ENCODE results near the gene FSTL5. TPM values are rescaled to one million over a fixed set of nuclear protein-coding genes. Genes with fewer than 3 reads are reported as not detected.
"Not testable (repeated sequence)": the region's sequence is repeated elsewhere in the genome, so short reads cannot be mapped to it uniquely, and the experiment has no call there.

FSTL5 gene
- total RNA-seq, 2 donors from 2014 or later, result not detected

DNA sequence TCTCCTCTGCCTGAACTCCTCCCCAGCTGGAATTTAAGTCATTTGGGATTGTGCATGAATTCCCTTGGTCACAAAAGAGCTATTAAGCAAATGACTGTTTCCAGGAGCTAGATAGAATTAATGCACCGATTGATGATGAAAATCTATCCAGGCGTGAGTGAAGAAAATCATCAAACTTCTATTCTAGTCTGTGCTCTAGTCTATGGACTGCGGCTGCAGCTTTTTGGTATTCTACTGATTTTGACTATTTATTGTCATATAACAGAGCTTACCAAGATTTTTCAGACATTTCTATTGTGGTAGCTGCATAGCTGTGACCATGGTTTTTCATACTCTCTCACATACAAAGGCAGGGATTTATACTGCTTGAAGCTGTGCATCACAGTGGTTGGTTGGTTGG is 403.8 kb downstream of the FSTL5 start:
- no peak overlapping the region for H3K4me3 Mint-ChIP-seq
- H3K9me3 ChIP-seq (ENCODE audit: control insufficient read depth, low read length, poor library complexity, severe bottlenecking), result peaks cover 2% of the 10 kb centered on the region
- no peaks in the 10 kb centered on the region for H3K36me3 Mint-ChIP-seq (ENCODE audit: low read depth)
- H3K4me1 Mint-ChIP-seq, result no peaks in the 10 kb centered on the region
- no peak overlapping the region for H3K27ac Mint-ChIP-seq
- DNase-seq (no peak), ATAC-seq (no peak)
- H3K27me3 Mint-ChIP-seq, result no peaks in the 10 kb centered on the region

DNA sequence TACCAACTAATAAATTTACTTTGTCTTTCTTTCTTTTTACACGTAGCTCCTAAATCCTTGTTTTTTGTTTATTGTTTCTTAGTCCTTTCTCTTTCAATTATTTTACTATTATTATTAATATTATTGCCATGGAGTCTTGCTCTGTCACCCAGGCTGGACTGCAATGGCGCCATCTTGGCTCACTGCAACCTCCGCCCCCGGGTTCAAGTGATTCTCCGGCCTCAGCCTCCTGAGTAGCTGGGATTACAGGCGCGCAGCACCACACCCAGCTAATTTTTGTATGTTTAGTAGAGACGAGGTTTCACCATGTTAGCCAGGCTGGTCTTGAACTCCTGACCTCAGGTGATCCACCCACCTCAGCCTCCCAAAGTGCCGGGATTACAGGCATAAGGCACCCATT is 405.4 kb downstream of the FSTL5 start:
- not testable (repeated sequence) for H3K27me3 Mint-ChIP-seq, H3K4me3 Mint-ChIP-seq, H3K4me1 Mint-ChIP-seq

DNA sequence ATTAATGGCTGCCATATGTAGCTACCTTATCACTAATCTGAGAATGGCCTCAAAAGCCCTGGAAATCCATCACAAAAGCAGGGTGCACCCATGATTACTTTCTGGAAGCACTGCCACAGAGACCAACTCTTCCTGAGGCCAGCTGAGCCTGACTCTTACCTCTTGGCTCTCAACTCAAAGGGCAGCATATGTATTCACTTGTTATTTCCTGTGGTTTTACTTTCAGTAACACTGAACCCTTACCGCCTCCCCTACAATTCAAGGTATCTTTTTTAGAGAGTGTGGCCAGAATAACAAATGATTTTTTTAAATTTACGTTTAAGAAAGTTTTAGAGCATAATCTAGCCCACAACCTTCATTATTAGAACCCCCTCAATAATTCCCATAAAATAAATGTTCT is 434.9 kb downstream of the FSTL5 start:
- Mint-ChIP-seq H3K27me3 (no peaks in the 10 kb centered on the region), H3K4me3 (no peak overlapping the region), H3K27ac (no peak overlapping the region), H3K36me3 (ENCODE audit: low read depth) (no peaks in the 10 kb centered on the region), H3K4me1 (no peaks in the 10 kb centered on the region)
- DNase-seq, result no peak
- no peak for ATAC-seq
- no peaks in the 10 kb centered on the region for H3K9me3 ChIP-seq (ENCODE audit: control insufficient read depth, low read length, poor library complexity, severe bottlenecking)

More for the DNA sequence above, 405.4 kb downstream of the FSTL5 start:
- not testable (repeated sequence) for H3K36me3 Mint-ChIP-seq (ENCODE audit: low read depth); ATAC-seq; DNase-seq; H3K9me3 ChIP-seq (ENCODE audit: control insufficient read depth, low read length, poor library complexity, severe bottlenecking); H3K27ac Mint-ChIP-seq

DNA sequence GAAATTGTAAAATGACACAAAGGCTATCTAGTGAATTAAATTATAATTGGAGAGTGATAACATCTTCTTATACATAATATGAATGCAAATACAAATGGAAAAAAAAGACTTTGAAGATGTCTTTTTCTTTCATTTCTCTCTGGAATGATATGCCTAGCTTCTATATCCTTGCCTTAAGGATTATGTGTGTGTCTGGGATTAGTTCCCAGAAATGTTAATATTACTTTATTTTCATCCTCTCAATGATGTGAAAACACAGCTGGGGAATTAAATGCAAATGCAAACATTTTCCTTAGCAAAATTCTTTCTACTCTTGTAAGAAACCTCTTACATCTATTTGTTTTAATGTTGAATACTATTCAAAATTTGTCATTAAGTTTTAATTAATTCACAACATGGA is 441.9 kb downstream of the FSTL5 start:
- Mint-ChIP-seq H3K36me3 (ENCODE audit: low read depth) (no peaks in the 10 kb centered on the region), H3K27me3 (no peaks in the 10 kb centered on the region)
- ATAC-seq, result no peak

DNA sequence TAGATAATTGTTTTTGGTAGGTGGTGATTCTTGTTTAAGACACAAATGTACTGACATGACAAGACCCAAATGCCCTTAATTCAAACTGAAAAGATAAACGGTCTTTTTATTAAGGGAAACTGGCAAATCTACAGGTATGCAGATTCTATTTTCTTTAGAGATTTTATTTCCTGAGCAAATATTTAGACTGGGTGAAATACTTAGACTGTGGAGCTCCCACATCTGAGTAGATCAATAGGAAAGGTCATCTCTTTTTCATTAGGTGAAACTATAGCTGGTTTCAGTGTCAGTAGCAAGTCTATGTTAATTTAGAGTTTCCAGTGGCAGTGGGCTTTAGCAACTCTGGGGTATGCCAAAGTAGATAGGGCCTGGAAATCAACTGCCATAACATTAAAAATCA is 446.7 kb downstream of the FSTL5 start:
- Mint-ChIP-seq H3K4me1 (no peaks in the 10 kb centered on the region), H3K27ac (no peak overlapping the region), H3K36me3 (ENCODE audit: low read depth) (no peaks in the 10 kb centered on the region), H3K4me3 (no peak overlapping the region), H3K27me3 (no peaks in the 10 kb centered on the region)
- DNase-seq (no peak), ATAC-seq (no peak)
- H3K9me3 ChIP-seq (ENCODE audit: control insufficient read depth, low read length, poor library complexity, severe bottlenecking), result no peaks in the 10 kb centered on the region

More for the DNA sequence above, 441.9 kb downstream of the FSTL5 start:
- H3K4me3 Mint-ChIP-seq, result no peak overlapping the region
- no peaks in the 10 kb centered on the region for H3K4me1 Mint-ChIP-seq
- H3K27ac Mint-ChIP-seq, result no peak overlapping the region
- no peaks in the 10 kb centered on the region for H3K9me3 ChIP-seq (ENCODE audit: control insufficient read depth, low read length, poor library complexity, severe bottlenecking)
- DNase-seq, result no peak

DNA sequence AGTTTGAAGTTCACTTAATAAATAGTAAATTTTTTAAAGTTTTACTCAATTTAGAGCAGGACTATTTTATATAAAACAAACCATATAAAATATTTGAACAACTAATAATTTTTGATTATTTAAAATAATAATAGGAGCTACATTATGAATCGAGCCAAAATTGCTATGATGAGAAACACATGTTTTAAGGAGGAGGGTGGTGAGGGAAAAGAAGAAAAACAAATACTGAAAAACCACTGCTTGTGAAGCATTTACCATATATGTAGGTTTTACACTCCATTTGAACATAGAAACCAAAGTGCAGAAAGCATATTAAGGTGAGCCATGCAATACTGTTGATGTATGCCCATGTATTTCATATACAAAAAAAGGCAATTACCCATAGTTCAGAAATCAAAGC is 448.9 kb downstream of the FSTL5 start:
- ATAC-seq (no peak), DNase-seq (no peak)
- Mint-ChIP-seq H3K36me3 (ENCODE audit: low read depth) (no peaks in the 10 kb centered on the region), H3K4me1 (no peaks in the 10 kb centered on the region), H3K27ac (no peak overlapping the region), H3K4me3 (no peak overlapping the region), H3K27me3 (no peaks in the 10 kb centered on the region)
- H3K9me3 ChIP-seq (ENCODE audit: control insufficient read depth, low read length, poor library complexity, severe bottlenecking), result no peaks in the 10 kb centered on the region

DNA sequence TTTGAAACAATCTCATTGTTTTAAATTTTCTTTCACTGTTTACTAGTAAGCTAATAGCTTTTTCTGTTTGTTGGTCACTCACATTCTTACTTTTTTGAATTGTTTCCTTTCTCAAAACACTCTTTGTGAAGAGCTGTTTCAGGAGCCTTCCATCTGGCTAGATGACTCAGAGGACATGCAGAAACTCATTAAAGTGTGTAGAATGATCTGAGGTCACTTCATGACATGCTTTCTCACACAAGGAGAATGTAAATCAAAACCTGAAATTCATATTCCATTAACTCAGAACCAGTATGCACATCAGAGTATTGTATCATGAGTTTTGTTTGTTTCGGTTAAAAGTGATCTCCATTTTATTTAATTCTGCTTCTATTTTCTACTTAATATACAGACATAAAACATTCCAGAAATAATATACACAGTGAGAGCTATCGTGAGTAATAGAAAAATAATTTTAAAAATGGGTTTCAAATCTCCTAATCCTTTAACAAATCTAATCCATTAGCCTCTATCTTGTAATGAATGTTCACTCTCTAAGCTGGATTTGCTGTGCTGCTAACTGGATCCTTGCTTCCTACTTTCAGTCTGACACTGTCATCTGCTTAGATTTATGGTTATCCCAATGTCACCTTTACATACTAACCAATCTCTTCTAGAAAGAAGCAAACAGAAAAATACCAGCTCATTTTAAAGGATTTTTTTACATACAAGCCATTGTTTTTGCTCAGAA is 449.6 kb downstream of the FSTL5 start:
- Mint-ChIP-seq H3K27me3 (no peaks in the 10 kb centered on the region), H3K27ac (no peak overlapping the region), H3K4me3 (no peak overlapping the region), H3K4me1 (no peaks in the 10 kb centered on the region), H3K36me3 (ENCODE audit: low read depth) (no peaks in the 10 kb centered on the region)
- DNase-seq (no peak), ATAC-seq (no peak)
- no peaks in the 10 kb centered on the region for H3K9me3 ChIP-seq (ENCODE audit: control insufficient read depth, low read length, poor library complexity, severe bottlenecking)

DNA sequence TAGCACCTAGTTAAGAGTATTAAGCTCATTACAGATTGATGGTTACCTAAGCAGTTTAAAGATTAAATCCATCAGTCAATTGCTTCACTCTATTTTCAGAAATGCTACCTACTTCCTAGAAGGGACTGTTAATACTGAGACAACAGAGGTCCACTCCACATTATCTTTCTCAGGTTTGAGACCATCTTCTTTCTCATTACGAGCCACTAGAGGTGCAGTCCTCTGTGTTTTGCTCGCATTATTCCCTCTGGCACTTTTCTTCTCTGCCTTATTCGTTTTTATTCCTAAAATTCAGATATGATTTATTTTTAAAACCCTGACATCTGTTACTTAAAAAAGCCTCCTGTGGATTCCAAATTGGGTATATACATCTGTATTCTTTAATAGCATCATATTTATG is 459.1 kb downstream of the FSTL5 start:
- no peak for ATAC-seq
- Mint-ChIP-seq H3K36me3 (ENCODE audit: low read depth) (no peaks in the 10 kb centered on the region), H3K27ac (no peak overlapping the region), H3K4me3 (no peak overlapping the region), H3K27me3 (no peaks in the 10 kb centered on the region), H3K4me1 (no peaks in the 10 kb centered on the region)
- DNase-seq, result no peak
- H3K9me3 ChIP-seq (ENCODE audit: control insufficient read depth, low read length, poor library complexity, severe bottlenecking), result no peaks in the 10 kb centered on the region

DNA sequence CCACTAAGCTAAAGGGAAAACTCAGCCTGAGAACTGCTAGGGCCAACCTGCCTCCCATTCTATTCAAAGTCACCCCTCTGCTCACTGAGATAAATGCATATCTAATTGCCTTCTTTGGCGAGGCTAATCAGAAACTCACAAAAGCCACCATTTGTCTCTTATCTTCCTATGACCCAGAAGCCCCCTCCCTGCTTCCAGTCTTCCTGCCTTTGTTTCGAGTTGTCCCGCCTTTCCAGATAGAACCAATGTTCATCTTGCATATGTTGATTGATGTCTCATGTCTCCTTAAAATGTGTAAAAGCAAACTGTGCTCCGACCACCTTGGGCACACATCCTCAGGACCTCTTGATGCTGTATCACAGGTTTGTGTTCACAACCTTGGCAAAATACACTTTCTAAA is 459.8 kb downstream of the FSTL5 start:
- DNase-seq (no peak), ATAC-seq (no peak)
- no peak overlapping the region for H3K27ac Mint-ChIP-seq
- no peaks in the 10 kb centered on the region for H3K9me3 ChIP-seq (ENCODE audit: control insufficient read depth, low read length, poor library complexity, severe bottlenecking)
- H3K27me3 Mint-ChIP-seq, result no peaks in the 10 kb centered on the region
- H3K36me3 Mint-ChIP-seq (ENCODE audit: low read depth), result no peaks in the 10 kb centered on the region
- no peaks in the 10 kb centered on the region for H3K4me1 Mint-ChIP-seq
- H3K4me3 Mint-ChIP-seq, result no peak overlapping the region

DNA sequence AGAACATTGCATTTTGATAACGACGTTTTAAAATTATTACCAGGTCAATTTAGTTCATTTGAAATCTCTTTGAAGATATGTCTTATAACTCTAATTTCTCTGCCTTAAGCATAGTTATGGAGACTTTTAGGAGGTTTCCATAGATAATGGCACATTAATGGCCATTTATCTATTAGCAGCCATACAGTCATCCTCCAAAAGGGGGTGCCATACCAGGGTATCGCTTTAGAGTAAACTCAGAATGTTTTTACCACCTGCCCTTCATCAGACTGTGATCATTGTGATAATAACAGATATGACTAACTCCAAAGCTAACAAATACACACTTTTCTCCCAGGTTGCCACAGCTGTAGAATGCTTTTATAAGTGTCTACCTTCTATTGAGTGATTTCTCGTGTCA is 461.5 kb downstream of the FSTL5 start:
- H3K4me3 Mint-ChIP-seq, result no peak overlapping the region
- DNase-seq (no peak), ATAC-seq (no peak)

DNA sequence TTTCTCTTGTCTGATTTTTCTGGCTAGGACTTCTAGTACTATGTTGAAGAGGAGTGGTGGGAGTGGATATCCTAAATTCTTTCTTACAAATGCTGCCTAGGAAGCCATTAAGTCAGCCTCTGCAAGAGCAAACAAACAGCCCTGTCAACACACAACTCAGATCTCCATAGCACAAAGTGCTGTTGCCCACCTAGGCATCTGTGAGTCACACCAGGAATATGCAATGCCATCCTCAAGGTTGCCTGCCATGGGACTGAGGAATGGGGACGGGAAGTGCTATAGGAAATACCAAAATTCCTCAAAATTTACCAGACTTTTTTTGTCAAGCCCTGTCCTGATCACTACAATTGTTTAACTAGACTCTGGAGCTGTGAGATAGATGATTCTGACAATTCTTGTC is 466.9 kb downstream of the FSTL5 start:
- no peak overlapping the region for H3K4me3 Mint-ChIP-seq
- no peaks in the 10 kb centered on the region for H3K9me3 ChIP-seq (ENCODE audit: control insufficient read depth, low read length, poor library complexity, severe bottlenecking)
- H3K4me1 Mint-ChIP-seq, result no peaks in the 10 kb centered on the region
- no peak overlapping the region for H3K27ac Mint-ChIP-seq
- DNase-seq (no peak), ATAC-seq (no peak)
- no peaks in the 10 kb centered on the region for H3K27me3 Mint-ChIP-seq
- no peaks in the 10 kb centered on the region for H3K36me3 Mint-ChIP-seq (ENCODE audit: low read depth)

More for the DNA sequence above, 461.5 kb downstream of the FSTL5 start:
- no peaks in the 10 kb centered on the region for H3K36me3 Mint-ChIP-seq (ENCODE audit: low read depth)
- no peaks in the 10 kb centered on the region for H3K9me3 ChIP-seq (ENCODE audit: control insufficient read depth, low read length, poor library complexity, severe bottlenecking)
- no peaks in the 10 kb centered on the region for H3K4me1 Mint-ChIP-seq
- no peaks in the 10 kb centered on the region for H3K27me3 Mint-ChIP-seq
- H3K27ac Mint-ChIP-seq, result no peak overlapping the region

DNA sequence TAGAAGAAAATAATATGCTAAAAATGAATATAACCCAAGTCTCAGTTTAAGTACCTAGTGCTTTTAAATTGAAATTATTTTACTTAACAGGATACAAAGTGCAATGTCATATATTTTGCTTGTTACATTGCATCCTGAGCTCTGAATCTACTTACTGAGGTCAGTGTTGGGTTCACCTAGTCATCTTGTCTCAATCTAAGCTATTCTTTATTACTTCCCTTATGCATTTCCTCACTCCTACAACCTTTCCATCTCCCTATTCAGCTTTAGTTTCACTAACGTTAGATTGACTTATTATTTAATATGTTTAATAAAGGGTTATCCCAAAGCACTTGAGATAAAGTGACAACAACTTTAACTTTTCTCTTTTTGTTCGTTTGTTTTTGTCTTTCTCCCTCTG is 483.7 kb downstream of the FSTL5 start:
- no peaks in the 10 kb centered on the region for H3K4me1 Mint-ChIP-seq
- no peaks in the 10 kb centered on the region for H3K9me3 ChIP-seq (ENCODE audit: control insufficient read depth, low read length, poor library complexity, severe bottlenecking)
- H3K36me3 Mint-ChIP-seq (ENCODE audit: low read depth), result no peaks in the 10 kb centered on the region
- H3K27me3 Mint-ChIP-seq, result no peaks in the 10 kb centered on the region
- no peak for ATAC-seq
- no peak for DNase-seq
- H3K27ac Mint-ChIP-seq, result no peak overlapping the region
- no peak overlapping the region for H3K4me3 Mint-ChIP-seq

DNA sequence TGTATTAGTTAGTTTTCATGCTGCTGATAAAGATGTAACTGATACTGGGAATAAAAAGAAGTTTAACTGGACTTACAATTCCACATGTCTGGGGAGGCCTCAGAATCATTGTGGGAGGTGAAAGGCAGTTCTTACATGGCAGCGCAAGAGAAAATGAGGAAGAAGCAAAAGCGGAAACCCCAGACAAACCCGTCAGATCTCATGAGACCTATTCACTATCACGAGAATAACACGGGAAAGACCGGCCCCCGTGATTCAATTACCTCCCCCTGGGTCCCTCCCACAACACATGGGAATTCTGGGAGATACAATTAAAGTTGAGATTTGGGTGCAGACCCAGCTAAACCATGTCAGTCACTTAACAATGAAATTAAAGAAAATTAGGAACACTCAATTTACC is 499.1 kb downstream of the FSTL5 start:
- Mint-ChIP-seq H3K4me1 (no peaks in the 10 kb centered on the region), H3K27me3 (no peaks in the 10 kb centered on the region), H3K36me3 (ENCODE audit: low read depth) (no peaks in the 10 kb centered on the region), H3K27ac (no peak overlapping the region), H3K4me3 (no peak overlapping the region)
- ATAC-seq (no peak), DNase-seq (no peak)
- H3K9me3 ChIP-seq (ENCODE audit: control insufficient read depth, low read length, poor library complexity, severe bottlenecking), result no peaks in the 10 kb centered on the region

DNA sequence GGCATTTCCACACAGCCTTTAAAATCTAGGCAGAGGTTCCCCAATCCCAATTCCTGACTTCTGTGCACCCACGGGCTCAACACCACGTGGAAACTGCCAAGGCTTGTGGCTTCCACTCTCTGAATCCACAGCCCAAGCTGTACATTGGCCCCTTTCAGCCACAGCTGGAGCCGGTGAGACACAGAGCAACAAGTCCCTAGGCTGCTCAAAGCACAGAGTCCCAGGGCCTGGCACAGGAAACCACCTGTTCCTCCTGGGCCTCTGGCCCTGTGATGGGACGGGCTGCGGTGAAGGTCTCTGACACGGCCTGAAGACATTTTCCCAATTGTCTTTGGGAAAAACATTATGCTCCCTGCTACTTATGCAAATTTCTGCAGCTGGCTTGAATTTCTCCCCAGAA is 500.0 kb downstream of the FSTL5 start:
- H3K4me1 Mint-ChIP-seq, result no peaks in the 10 kb centered on the region
- no peaks in the 10 kb centered on the region for H3K9me3 ChIP-seq (ENCODE audit: control insufficient read depth, low read length, poor library complexity, severe bottlenecking)
- H3K27ac Mint-ChIP-seq, result no peak overlapping the region
- no peaks in the 10 kb centered on the region for H3K27me3 Mint-ChIP-seq
- ATAC-seq (no peak), DNase-seq (no peak)
- no peaks in the 10 kb centered on the region for H3K36me3 Mint-ChIP-seq (ENCODE audit: low read depth)
- no peak overlapping the region for H3K4me3 Mint-ChIP-seq

Data from T-helper 17 cell (primary cell).